Measurements from ENCODE around the gene APBA1.

APBA1 gene

GRCh38 chr9:69516353-69517322 is 155.5 kb downstream of the APBA1 start:
- DNase-seq: no peak

- no peak for DNase-seq
Observed at GRCh38 chr9:69515810-69516209, 156.4 kb downstream of the APBA1 start.

GRCh38 chr9:69513141-69513820 is 158.9 kb downstream of the APBA1 start:
- no peak for DNase-seq

GRCh38 chr9:69504058-69504457 is 168.1 kb downstream of the APBA1 start:
- DNase-seq: no peak

- no peak for DNase-seq
Observed at GRCh38 chr9:69502671-69503301, 169.4 kb downstream of the APBA1 start.

GRCh38 chr9:69500896-69501295 is 171.3 kb downstream of the APBA1 start:
- DNase-seq: no peak

GRCh38 chr9:69499959-69500358 is 172.2 kb downstream of the APBA1 start:
- DNase-seq: no peak

- DNase-seq: no peak
Observed at GRCh38 chr9:69499407-69499806, 172.8 kb downstream of the APBA1 start.

GRCh38 chr9:69498470-69498869 is 173.7 kb downstream of the APBA1 start:
- no peak for DNase-seq

- DNase-seq: no peak
Observed at GRCh38 chr9:69497816-69498215, 174.4 kb downstream of the APBA1 start.

GRCh38 chr9:69496846-69497450 is 175.2 kb downstream of the APBA1 start:
- no peak for DNase-seq

- DNase-seq: no peak
Observed at GRCh38 chr9:69495296-69495695, 176.9 kb downstream of the APBA1 start.

GRCh38 chr9:69494763-69495162 is 177.4 kb downstream of the APBA1 start:
- DNase-seq: no peak

- no peak for DNase-seq
Observed at GRCh38 chr9:69494208-69494607, 178.0 kb downstream of the APBA1 start.

- no peak for DNase-seq
Observed at GRCh38 chr9:69486498-69486897, 185.7 kb downstream of the APBA1 start.

- no peak for DNase-seq
Observed at GRCh38 chr9:69485466-69485865, 186.7 kb downstream of the APBA1 start.

GRCh38 chr9:69483886-69484422 is 188.2 kb downstream of the APBA1 start:
- DNase-seq: no peak

- no peak for DNase-seq
Observed at GRCh38 chr9:69476797-69477196, 195.4 kb downstream of the APBA1 start.

- DNase-seq: no peak
Observed at GRCh38 chr9:69476016-69476415, 196.2 kb downstream of the APBA1 start.

- no peak for DNase-seq
Observed at GRCh38 chr9:69474821-69475220, 197.3 kb downstream of the APBA1 start.

GRCh38 chr9:69472101-69472620 is 200.0 kb downstream of the APBA1 start:
- no peak for DNase-seq

- DNase-seq: no peak
Observed at GRCh38 chr9:69471433-69471832, 200.7 kb downstream of the APBA1 start.
